RKO (cell line): Measurements from ENCODE around the gene UBE2J1.
A peak's percentile ranks its signal among the peaks of the same experiment; 100 is the strongest.
"Not testable (repeated sequence)": the region's sequence is repeated elsewhere in the genome, so short reads cannot be mapped to it uniquely, and the experiment has no call there.

Experiments used
- DNase-seq: peaks from one replicate; pipeline ENCODE4 v3.0.0-alpha.2; 2016; ENCODE audit warnings: low spot score

Gene UBE2J1

DNA sequence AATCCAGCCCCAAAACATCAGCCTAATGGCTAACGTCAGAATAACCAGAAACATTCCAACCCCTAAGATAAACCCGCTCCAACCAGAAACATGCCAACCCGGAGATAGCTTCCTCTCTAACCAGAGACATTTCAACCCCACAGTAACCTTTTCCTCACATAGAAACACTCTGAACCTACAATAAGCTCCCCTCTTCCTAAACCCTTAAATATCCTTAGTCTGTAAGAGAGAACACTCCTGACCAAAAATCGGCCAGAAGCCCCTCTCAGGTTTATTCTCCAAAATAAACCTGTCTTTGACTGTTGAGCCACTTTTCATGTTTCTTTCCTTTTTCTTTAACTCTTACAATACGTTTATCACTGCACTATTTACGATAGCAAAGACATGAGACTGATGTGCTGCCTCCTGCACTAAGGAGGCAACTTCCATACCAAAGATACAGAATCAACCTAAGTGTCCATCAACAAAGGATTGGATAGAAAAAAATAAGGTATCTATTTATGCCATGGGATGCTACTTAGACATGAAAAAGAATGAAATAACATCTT, 32.4 kb downstream of the UBE2J1 start:
- DNase-seq, result no peak

- no peak for DNase-seq
Measured at GRCh38 chr6:89317067-89317466, 35.5 kb downstream of the UBE2J1 start.

DNA sequence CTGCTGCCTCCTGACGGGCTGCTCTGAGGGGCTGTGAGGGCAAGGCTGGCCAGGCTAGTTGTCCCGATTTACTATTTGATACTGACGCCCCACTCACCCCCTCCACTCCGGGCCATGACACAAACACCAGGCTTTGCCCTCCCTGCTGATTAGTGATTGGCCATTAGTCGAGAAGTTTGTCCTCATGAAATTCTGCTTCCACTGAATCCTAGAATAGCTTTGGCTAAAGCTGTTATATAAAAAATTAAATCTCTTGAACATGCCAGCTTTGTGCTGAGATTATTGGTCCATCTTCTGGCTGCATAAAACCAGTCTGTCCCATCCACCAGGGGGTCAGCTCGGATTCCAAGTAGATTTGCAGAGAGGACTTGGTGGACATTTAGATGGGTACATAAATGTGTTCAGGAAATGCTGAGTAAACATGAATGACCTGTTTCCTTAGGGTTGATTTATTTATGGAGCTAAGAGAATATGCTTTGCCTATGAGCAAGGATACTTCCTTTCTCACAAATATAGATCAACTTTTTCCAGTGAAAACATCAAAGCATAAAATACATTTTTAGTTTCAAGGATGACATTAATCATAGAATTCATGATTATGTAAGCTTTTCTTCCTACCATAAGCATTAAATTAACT, 37.2 kb downstream of the UBE2J1 start, which contains the start of gene GABRR2:
GABRR2 (minus strand) TSS at position 51 of the 637 bp plus-strand sequence. CDS start 134 bp downstream, outside the sequence.
- no peak for DNase-seq

DNA sequence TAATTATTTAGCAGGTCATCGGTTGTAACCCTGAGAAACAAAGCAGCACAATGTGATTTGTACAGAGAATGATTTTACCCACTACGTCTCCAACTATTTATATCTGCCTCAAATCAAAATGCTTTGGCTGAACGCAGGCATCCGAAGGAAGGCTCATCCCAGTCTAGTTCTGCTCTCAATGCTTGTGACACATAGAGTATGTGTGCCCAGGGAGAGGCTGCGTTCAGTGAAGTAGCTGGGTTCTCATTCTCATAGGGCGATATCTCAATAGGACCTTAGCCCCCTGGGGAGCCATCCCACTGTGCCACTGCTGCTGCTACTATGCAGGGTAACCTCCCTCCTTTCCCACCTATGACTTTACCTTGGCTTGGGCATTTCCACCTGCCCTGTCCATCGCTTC, 37.8 kb downstream of the UBE2J1 start:
- DNase-seq, result no peak

DNA sequence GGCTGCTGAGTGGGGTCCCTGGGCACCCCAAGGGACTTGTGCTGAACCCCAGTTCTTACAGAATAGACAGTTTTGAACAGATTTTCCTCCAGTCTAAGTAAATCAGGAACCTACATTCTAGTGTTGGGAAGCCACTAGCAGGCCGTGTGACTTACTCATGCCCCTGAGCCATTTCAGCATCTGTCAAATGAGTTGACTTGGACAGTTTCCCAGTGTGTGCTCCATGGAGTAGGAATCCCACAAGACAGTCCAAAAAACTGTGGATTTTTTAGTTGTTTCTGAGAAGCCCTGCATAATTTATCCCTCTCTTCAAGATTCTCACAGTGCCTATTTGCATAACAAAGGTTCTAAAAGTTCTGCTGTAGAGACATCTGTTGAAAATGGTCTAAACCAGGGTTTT, 39.5 kb downstream of the UBE2J1 start:
- DNase-seq, result peak; percentile 56

DNA sequence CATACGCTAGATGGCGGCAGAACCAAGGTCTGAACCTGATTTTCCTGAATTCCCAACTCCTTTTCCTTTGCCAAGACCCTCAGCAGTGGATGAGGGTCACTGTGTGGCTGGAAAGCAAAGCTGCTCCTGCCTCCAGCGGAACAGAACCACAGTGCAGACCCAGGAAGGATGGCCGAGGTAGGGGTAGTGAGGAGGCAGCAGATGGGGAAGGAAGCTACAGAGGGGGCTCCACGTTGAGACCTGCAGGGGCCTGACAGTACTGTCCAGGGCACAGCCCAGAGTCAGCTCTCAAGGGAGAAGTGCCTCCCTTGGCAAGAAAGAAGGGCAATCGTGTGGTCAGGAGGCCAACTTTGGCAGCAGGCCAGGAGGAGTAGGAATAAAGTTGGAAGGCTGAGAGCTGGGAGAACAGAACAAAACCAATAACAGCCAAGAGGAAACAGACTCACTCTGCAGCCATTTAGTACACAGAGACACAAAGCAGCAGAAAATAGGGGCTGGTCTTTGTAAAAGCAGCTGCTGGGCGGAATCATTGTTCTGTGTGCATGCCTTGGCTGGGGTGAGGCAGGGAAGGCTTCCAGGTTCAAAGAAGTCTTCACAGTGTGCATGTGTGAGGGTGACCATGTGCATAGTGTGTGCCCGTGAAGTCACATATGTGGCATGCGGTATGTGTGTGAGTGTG, 40.5 kb downstream of the UBE2J1 start:
- DNase-seq, result no peak

DNA sequence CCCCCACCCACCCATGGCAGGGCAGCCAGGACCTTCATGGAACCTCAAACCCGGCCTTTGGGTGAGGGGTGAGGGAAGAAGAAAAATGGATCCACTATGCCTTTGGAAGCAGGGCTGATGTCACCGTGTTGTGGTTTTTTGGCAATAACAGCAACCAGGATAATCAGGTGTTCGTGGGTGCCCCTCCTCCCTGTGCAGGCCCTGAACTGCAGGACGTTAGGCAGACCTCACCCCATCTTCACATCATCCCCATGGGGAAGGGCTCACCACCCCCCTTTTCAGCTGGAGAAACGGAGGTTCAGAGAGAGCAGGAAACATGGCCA, 41.0 kb downstream of the UBE2J1 start:
- DNase-seq, result no peak

GRCh38 chr6:89310929-89311328, 41.6 kb downstream of the UBE2J1 start:
- DNase-seq, result peak; percentile 55

DNA sequence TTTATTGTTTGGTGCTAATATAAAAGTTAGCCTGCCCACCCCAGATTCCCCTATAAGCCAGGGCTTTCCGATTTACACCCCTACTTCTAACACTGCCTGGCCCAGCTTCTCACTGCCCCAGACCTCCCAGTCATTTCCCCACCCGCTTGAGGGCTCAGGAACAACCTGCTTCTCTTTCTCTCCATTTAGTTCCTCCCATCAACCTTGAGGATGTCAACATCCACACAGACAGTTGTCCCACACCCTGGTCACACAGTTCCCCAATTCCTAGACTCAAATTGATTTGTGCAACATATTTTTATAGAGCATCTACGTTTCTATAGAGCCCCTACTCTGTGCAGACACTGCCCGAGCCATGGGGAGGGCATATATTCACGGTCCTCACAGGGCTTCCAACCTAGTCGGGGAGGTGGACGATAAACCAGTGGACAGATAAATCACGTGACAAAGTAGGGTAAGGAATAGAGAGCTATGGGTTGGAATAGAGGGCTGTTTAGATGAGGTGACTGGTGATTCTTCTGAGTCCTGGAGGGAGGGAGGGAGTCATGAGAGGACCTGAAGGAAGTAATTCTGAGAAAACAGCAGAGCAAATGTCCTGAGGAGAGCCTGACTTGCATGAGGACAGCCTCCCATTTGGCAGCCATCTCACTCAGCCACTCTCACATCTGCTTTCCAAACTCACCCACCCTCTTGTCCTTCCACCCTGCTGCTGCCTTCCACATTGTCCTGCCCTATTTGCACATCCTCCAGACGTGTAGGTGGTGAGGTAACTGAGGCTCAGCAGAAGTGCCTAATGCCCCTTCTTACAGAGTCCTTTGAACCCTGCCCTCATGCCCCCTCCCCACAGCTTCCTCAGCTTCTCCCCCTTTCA, 43.8 kb downstream of the UBE2J1 start:
- DNase-seq, result no peak

DNA sequence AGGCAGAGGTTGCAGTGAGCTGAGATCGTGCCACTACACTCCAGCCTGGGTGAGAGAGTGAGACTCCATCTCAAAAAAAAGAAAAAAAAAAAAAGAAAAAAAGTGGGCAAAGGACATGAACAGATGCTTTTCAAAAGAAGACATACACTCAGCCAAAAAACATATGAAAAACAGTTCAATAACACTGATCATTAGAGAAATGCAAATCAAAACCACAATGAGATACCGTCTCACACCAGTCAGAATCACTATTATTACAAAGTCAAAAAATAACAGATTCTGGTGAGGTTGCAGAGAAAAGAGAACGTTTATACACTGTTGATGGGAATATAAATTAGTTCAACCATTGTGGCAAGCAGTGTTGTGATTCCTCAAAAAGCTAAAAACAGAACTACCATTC, 48.0 kb downstream of the UBE2J1 start:
- DNase-seq, result not testable (repeated sequence)

DNA sequence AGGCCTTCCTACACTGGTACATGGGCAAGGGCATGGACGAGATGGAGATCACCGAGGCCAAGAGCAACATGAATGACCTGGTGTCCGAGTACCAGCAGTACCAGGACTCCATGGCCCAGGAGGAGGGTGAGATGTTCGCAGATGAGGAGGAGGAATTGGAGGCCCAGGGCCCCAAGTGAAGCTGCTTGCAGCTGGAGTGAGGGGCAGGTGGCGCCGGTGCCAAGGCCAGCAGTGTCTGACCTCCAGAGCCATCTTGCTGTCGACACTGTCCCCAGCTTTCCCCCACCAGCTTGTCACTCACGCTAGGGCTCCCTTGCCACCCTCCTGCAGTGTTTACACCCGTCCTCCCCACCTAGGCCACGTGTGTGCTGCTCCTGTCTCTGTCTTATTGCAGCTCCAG, 49.6 kb downstream of the UBE2J1 start:
- no peak for DNase-seq

DNA sequence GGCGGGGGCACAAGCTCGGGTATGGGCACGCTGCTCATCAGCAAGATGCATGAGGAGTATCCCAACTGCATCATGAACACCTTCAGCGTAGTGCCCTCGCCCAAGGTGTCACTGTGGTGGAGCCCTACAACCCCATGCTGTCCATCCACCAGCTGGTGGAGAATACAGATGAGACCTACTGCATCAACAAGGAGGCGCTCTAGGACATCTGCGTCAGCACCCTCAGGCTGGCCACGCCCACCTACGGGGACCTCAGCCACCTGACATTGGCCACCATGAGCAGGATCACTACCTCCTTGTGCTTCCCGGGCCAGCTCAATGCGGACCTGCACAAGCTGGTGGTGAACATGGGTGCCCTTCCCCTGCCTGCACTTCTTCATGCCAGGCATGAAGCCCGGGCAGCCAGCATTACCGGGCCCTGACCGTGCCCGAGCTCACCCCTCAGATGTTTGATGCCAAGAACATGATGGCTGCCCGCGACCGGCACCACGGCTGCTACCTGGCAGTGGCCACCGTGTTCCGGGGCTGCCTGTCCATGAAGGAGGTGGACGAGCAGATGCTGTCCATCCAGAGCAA, 50.2 kb downstream of the UBE2J1 start:
- DNase-seq, result no peak

GRCh38 chr6:89301586-89302194, 50.8 kb downstream of the UBE2J1 start:
- DNase-seq, result no peak

DNA sequence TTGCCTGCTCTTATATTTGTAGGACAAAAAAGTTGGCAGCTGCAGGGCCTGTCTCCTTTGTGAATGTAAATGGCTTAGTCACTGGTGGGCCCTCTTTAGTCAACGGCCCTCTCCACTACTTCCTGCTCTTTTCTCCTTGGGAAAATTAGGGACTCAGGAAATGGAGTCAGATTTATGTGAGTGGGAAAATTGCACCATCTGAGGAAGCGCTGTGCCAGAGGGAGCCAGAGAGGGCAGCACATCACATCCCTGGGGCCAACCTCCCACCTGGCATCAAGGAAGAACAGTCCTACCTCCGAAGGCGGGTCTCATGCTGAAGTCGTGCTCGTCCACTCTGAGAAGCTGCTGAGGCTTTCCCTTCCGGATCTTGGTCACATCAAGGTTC, 53.1 kb downstream of the UBE2J1 start:
- DNase-seq, result peak; percentile 64

GRCh38 chr6:89298680-89299465, 53.6 kb downstream of the UBE2J1 start:
- peak; percentile 72 for DNase-seq

GRCh38 chr6:89297695-89298351, 54.7 kb downstream of the UBE2J1 start:
- DNase-seq, result peak; percentile 97

GRCh38 chr6:89295981-89296380, 56.5 kb downstream of the UBE2J1 start:
- DNase-seq, result no peak

GRCh38 chr6:89295116-89295515, 57.4 kb downstream of the UBE2J1 start:
- not testable (repeated sequence) for DNase-seq

- no peak for DNase-seq
Measured at GRCh38 chr6:89291256-89291819, 61.2 kb downstream of the UBE2J1 start.
